Transverse colon (tissue), 4 donors: ENCODE results near the gene CADPS2.

Experiments used
- CTCF ChIP-seq, 5 experiments: fragments of 200-600 bp in 3 of 5; fragments of 450-650 bp in 2 of 5; sonication (generic) in 3 of 5; IDR thresholded peaks; 1 replicate in 2 of 5; 2 replicates in 3 of 5; pipeline ENCODE4 v1.5.1; 2016 to 2017; ENCODE audit warnings: antibody characterized with exemption in 5 of 5, inconsistent platforms in 3 of 5, mild to moderate bottlenecking in 2 of 5, moderate library complexity in 1 of 5
- POLR2A ChIP-seq: fragments of 450-650 bp; IDR thresholded peaks from one replicate; pipeline ENCODE4 v1.6.1; 2016; ENCODE audit warnings: antibody characterized with exemption, mild to moderate bottlenecking, moderate library complexity
- POLR2AphosphoS5 ChIP-seq, 3 donors: sonication (generic); formaldehyde crosslinking; IDR thresholded peaks; one replicate each; pipeline ENCODE4 v1.6.1; 2016; ENCODE audit warnings: antibody characterized with exemption in 3 of 3

GRCh38 chr7:122316467-122317388, 569.5 kb downstream of the CADPS2 start:
- TF ChIP-seq CTCF (IDR thresholded peaks at IDR 0.05) (no peak), POLR2AphosphoS5 (IDR thresholded peaks at IDR 0.05) (no peak), POLR2A (no peak)
